ENCODE measurements around the gene SLC8A2. TPM values are rescaled to one million over a fixed set of nuclear protein-coding genes. Genes with fewer than 3 reads are reported as not detected.
A peak's percentile ranks its signal among the peaks of the same experiment; 100 is the strongest.

The SLC8A2 gene
- polyA plus RNA-seq, 1 donor from 2014 or later, result 14.1 TPM

DNA sequence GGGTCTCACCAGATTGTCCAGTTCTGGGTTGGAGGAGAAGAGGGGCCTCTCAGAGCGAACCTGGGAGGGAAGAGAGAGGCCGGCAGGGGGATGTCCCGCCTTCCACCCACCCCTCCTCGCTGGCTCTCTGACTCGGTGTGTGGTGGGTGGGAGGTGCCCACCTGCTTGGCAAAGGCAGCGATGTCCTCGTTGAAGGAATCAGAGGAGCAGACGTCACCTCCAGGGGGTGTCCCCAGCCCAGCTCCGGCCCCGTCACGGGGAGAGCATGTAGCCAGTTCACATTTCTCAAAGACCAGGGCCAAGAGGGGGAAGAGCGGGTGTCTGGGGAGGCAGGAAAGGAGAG is 55.1 kb downstream of the SLC8A2 start:
- peak overlapping the region; percentile 91 for H3K4me3 ChIP-seq (ENCODE audit: low read length)
- no peak overlapping the region for H3K27ac ChIP-seq (ENCODE audit: low read length)
- no peak overlapping the region for H2AFZ ChIP-seq (ENCODE audit: low read depth, low read length)

DNA sequence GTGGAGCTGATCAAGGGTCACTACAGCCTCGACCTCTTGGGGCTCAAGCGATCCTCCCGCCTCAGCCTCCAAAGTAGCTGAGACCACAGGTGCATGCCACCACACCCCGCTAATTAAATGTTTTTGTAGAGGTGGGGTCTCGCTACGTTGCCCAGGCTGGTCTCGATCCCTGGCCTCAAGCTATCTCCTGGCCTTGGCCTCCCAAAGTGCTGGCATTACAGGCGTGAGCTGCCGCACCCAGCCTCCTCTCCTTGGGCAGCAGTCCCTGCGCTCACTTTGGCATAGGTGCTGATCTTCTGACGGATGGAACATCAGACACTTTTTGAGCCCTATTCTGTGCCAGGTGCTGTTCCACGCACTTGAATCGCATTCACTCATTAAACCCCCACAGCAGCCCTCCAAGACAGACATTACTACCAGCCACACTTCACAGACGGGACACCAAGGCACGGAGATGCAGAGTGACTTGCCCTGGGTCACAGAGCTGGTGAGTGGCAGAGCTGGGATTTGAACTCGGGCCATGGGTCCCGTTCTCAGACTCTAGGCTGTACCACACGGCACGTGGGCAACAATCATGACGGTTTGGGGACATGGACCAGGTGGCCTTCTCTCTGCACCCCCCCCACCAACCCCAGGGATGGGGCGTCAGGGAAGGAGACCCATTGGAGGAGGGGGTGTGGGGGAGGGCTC is 55.6 kb downstream of the SLC8A2 start:
- Histone ChIP-seq H3K79me2 (replicated peaks; ENCODE audit: insufficient read depth, low read length) (peaks cover 20% of the 10 kb centered on the region), H3K27ac (ENCODE audit: low read length) (no peak overlapping the region), H3K27me3 (ENCODE audit: insufficient read depth, low read depth, low read length) (no peaks in the 10 kb centered on the region), H3K9me2 (ENCODE audit: insufficient read depth, low read length) (no peaks in the 10 kb centered on the region), H3K9me3 (ENCODE audit: low read length) (no peaks in the 10 kb centered on the region), H2AFZ (ENCODE audit: low read depth, low read length) (no peak overlapping the region), H4K20me1 (ENCODE audit: insufficient read depth) (no peaks in the 10 kb centered on the region), H3K9ac (ENCODE audit: low read length) (no peak overlapping the region), H3K4me2 (ENCODE audit: low read length) (no peak overlapping the region), H3K36me3 (ENCODE audit: insufficient read depth, low read length) (no peaks in the 10 kb centered on the region), H3F3A (ENCODE audit: insufficient read depth, low read length, poor library complexity, severe bottlenecking) (no peaks in the 10 kb centered on the region), H3K4me3 (ENCODE audit: low read length) (peak overlapping the region; percentile 91)
- TF ChIP-seq CTCF (IDR thresholded peaks at IDR 0.05; ENCODE audit: poor library complexity, severe bottlenecking) (no peak), EZH2 (IDR thresholded peaks at IDR 0.05; ENCODE audit: borderline replicate concordance, insufficient read depth, low read length, poor library complexity, severe bottlenecking) (no peak), REST (IDR thresholded peaks at IDR 0.05; ENCODE audit: borderline replicate concordance) (no peak), MXI1 (conservative IDR thresholded peaks at IDR 0.05; ENCODE audit: poor library complexity, severe bottlenecking) (no peak), SMC3 (conservative IDR thresholded peaks at IDR 0.05; ENCODE audit: poor library complexity) (no peak)

More for the DNA sequence above, 55.1 kb downstream of the SLC8A2 start:
- Histone ChIP-seq H3F3A (ENCODE audit: insufficient read depth, low read length, poor library complexity, severe bottlenecking) (no peaks in the 10 kb centered on the region), H3K9me2 (ENCODE audit: insufficient read depth, low read length) (no peaks in the 10 kb centered on the region), H3K27me3 (ENCODE audit: insufficient read depth, low read depth, low read length) (no peaks in the 10 kb centered on the region), H3K9ac (ENCODE audit: low read length) (no peak overlapping the region), H3K36me3 (ENCODE audit: insufficient read depth, low read length) (no peaks in the 10 kb centered on the region), H3K9me3 (ENCODE audit: low read length) (no peaks in the 10 kb centered on the region), H4K20me1 (ENCODE audit: insufficient read depth) (no peaks in the 10 kb centered on the region), H3K4me2 (ENCODE audit: low read length) (no peak overlapping the region), H3K79me2 (replicated peaks; ENCODE audit: insufficient read depth, low read length) (peaks cover 20% of the 10 kb centered on the region)
- TF ChIP-seq TAF1 (IDR thresholded peaks at IDR 0.05; ENCODE audit: low read depth), result no peak
- no peak for TF ChIP-seq RAD21 (conservative IDR thresholded peaks at IDR 0.05)
- TF ChIP-seq REST (IDR thresholded peaks at IDR 0.05; ENCODE audit: borderline replicate concordance), result no peak
- no peak for TF ChIP-seq SMC3 (conservative IDR thresholded peaks at IDR 0.05; ENCODE audit: poor library complexity)
- no peak for TF ChIP-seq CTCF (IDR thresholded peaks at IDR 0.05; ENCODE audit: poor library complexity, severe bottlenecking)
- TF ChIP-seq MXI1 (conservative IDR thresholded peaks at IDR 0.05; ENCODE audit: poor library complexity, severe bottlenecking), result no peak
- TF ChIP-seq EZH2 (IDR thresholded peaks at IDR 0.05; ENCODE audit: borderline replicate concordance, insufficient read depth, low read length, poor library complexity, severe bottlenecking), result no peak
- no peak for TF ChIP-seq POLR2AphosphoS5 (IDR thresholded peaks at IDR 0.05)
- TF ChIP-seq EP300 (conservative IDR thresholded peaks at IDR 0.05; ENCODE audit: poor library complexity, severe bottlenecking), result no peak
